ENCODE data around the gene SLC26A1. TPM values are rescaled to one million over a fixed set of nuclear protein-coding genes. Genes with fewer than 3 reads are reported as not detected.

The SLC26A1 gene
- total RNA-seq, 1 donor from 2014 or later, result 1.0 TPM

DNA sequence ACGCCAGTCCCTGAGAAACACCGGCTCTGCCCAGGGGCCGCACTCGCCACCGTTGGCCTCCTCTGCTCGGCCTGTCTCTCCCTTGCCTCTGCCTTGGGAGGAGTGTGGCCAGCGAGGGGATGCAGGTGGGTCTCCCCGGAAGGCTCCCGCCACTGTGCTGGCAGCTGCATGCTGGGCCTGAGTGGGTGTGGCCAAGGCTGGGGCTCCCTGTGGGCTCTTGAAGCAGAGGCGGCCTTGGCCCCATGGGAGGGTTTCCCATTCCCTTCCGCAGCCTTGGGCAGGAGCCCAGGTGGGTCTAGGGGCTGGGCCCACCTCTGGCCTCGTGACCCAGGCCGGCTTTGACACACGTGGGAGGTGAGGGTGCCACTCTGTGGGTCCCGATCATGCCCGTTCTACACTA lies 37.4 kb upstream of the SLC26A1 start:
- DNase-seq (no peak), ATAC-seq (no peak)
- H3K27me3 ChIP-seq (ENCODE audit: low read depth), result peaks cover 46% of the 10 kb centered on the region

DNA sequence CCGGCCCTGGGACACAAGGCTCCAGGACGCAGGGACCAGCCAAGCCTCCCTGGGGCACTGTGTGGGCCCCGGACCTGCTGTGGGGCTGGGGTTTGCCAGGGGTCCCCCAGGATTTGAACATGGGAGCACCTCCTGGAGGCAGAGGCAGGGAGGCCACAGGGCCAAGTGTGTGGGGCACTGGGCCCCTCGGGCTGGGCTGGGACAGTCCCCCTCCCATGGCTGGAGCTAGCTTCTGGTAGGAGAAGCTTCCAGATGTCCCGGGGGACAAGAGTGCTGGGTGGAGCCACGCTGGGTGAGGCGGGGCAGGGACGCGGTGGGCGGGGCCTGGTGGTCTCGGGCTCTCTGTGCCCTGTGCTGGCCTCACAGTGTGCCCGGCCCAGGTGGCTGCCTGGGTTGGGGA lies 36.8 kb upstream of the SLC26A1 start:
- peaks cover 6% of the 10 kb centered on the region for H3K36me3 ChIP-seq
- H3K4me1 ChIP-seq, result peaks cover 12% of the 10 kb centered on the region
- peaks cover 46% of the 10 kb centered on the region for H3K27me3 ChIP-seq (ENCODE audit: low read depth)
- DNase-seq (no peak), ATAC-seq (no peak)
- intact Hi-C loops (cut with DNase I), result no loop called here
- TF ChIP-seq, protein P1, sequence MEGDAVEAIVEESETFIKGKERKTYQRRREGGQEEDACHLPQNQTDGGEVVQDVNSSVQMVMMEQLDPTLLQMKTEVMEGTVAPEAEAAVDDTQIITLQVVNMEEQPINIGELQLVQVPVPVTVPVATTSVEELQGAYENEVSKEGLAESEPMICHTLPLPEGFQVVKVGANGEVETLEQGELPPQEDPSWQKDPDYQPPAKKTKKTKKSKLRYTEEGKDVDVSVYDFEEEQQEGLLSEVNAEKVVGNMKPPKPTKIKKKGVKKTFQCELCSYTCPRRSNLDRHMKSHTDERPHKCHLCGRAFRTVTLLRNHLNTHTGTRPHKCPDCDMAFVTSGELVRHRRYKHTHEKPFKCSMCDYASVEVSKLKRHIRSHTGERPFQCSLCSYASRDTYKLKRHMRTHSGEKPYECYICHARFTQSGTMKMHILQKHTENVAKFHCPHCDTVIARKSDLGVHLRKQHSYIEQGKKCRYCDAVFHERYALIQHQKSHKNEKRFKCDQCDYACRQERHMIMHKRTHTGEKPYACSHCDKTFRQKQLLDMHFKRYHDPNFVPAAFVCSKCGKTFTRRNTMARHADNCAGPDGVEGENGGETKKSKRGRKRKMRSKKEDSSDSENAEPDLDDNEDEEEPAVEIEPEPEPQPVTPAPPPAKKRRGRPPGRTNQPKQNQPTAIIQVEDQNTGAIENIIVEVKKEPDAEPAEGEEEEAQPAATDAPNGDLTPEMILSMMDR (IDR thresholded peaks at IDR 0.05), result no peak
- no peak overlapping the region for H3K4me3 ChIP-seq
- no peaks in the 10 kb centered on the region for H3K9me3 ChIP-seq
- H3K27ac ChIP-seq, result no peak overlapping the region

More for the DNA sequence above, 37.4 kb upstream of the SLC26A1 start:
- Histone ChIP-seq H3K27ac (no peak overlapping the region), H3K36me3 (peaks cover under 1% of the 10 kb centered on the region), H3K4me1 (peaks cover 12% of the 10 kb centered on the region), H3K9me3 (no peaks in the 10 kb centered on the region), H3K4me3 (no peak overlapping the region)
- intact Hi-C loops (cut with DNase I), result no loop called here
- TF ChIP-seq, protein P1 (IDR thresholded peaks at IDR 0.05), result no peak

DNA sequence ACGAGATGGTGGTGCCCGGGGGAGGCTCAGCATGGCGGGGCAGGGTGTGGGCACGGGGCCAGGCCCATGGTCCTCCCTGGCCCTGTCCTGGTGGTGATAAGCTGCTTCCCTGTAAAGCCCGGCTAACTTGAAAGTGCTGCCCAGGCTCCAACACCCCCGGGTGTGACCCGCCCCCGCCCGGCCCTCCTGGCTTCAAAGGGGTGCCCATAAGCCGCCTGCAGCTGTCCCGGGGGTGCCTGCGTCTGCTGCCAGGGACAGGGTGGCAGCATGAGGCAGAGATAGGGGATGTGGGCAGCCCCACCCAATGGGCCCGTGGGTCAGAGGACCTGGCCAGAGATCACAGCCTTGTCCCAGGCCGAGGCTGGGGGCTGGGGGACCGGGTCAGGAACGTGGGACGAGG lies 36.3 kb upstream of the SLC26A1 start:
- ATAC-seq (no peak), DNase-seq (no peak)
- TF ChIP-seq, protein P1 (IDR thresholded peaks at IDR 0.05), result no peak
- H3K27ac ChIP-seq, result no peak overlapping the region
- H3K9me3 ChIP-seq, result no peaks in the 10 kb centered on the region
- peaks cover 46% of the 10 kb centered on the region for H3K27me3 ChIP-seq (ENCODE audit: low read depth)
- H3K36me3 ChIP-seq, result peaks cover 11% of the 10 kb centered on the region
- peaks cover 12% of the 10 kb centered on the region for H3K4me1 ChIP-seq
- no peak overlapping the region for H3K4me3 ChIP-seq
- intact Hi-C loops (cut with DNase I), result no loop called here

DNA sequence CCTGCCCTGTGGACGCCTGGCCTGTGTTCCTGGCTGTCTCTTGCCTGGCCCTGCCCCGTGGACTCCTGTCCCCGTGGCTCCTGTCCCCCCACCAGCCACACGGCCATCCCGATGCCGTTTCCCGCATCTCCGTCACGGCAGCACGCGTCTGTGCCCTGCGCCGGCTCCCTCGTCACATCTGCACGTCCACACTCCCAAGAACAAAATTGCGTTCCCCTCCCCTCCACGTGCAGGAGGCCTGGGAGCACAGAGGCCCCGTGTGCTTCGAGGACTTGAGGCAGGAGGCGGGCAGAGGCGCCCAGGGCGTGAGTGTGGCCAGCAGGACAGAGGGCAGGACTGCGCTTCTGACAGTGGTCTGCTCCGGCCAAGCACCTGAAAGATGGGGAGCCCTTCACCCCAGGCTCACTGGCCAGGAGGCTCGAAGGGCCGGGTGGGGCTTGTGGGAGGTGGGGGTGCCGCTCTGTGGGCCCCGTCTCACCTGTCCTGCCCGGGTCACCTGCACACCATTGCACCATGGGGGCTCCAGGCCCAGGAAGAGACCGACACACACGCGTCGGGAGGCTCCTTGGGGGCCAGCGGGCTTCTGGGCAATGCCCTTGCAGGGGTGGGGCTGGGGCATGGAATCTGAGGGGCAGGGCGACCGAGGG lies 35.5 kb upstream of the SLC26A1 start:
- ATAC-seq (no peak), DNase-seq (no peak)
- intact Hi-C loops (cut with DNase I), result no loop called here
- no peak overlapping the region for H3K4me3 ChIP-seq
- H3K27me3 ChIP-seq (ENCODE audit: low read depth), result peaks cover 45% of the 10 kb centered on the region
- no peaks in the 10 kb centered on the region for H3K9me3 ChIP-seq
- no peak overlapping the region for H3K27ac ChIP-seq
- TF ChIP-seq, protein P1 (IDR thresholded peaks at IDR 0.05), result no peak
- H3K4me1 ChIP-seq, result peaks cover 4% of the 10 kb centered on the region
- H3K36me3 ChIP-seq, result peaks cover 14% of the 10 kb centered on the region

DNA sequence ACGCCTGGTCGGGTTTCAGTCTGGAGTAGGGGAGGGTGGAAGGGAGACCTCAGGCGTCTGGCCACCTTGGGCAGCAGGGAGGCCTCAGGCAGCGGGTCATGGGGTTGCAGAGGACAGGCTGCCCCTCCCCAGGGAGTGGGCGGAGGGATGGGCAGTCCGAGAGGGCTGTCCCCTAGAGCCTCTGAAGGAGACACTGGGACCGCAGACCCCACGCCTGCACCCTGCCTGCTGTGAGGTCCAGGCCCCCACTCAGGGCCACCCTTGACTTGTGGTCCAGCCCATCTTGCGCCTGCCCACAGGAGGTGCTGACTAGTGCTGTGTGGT lies 34.7 kb upstream of the SLC26A1 start:
- intact Hi-C loops (cut with DNase I), result no loop called here
- Histone ChIP-seq H3K27me3 (ENCODE audit: low read depth) (peaks cover 37% of the 10 kb centered on the region), H3K36me3 (peaks cover 14% of the 10 kb centered on the region), H3K4me3 (no peak overlapping the region), H3K27ac (no peak overlapping the region), H3K9me3 (no peaks in the 10 kb centered on the region), H3K4me1 (no peaks in the 10 kb centered on the region)
- TF ChIP-seq, protein P1 (IDR thresholded peaks at IDR 0.05), result no peak
- DNase-seq, result no peak
- no peak for ATAC-seq

Data from lower lobe of right lung (tissue), 2 donors.